ENCODE measurements around the gene SYTL5. TPM values are rescaled to one million over a fixed set of nuclear protein-coding genes. Genes with fewer than 3 reads are reported as not detected.

Gene SYTL5
- total RNA-seq, 1 donor from 2014 or later = 0.46 TPM

- intact Hi-C loops (cut with DNase I) = no loop called here
- DNase-seq (no peak), ATAC-seq (no peak)
- no peak overlapping the region for H3K4me3 ChIP-seq
- TF ChIP-seq, protein P1, sequence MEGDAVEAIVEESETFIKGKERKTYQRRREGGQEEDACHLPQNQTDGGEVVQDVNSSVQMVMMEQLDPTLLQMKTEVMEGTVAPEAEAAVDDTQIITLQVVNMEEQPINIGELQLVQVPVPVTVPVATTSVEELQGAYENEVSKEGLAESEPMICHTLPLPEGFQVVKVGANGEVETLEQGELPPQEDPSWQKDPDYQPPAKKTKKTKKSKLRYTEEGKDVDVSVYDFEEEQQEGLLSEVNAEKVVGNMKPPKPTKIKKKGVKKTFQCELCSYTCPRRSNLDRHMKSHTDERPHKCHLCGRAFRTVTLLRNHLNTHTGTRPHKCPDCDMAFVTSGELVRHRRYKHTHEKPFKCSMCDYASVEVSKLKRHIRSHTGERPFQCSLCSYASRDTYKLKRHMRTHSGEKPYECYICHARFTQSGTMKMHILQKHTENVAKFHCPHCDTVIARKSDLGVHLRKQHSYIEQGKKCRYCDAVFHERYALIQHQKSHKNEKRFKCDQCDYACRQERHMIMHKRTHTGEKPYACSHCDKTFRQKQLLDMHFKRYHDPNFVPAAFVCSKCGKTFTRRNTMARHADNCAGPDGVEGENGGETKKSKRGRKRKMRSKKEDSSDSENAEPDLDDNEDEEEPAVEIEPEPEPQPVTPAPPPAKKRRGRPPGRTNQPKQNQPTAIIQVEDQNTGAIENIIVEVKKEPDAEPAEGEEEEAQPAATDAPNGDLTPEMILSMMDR (IDR thresholded peaks at IDR 0.05) = no peak
- H3K36me3 ChIP-seq = no peaks in the 10 kb centered on the region
- no peaks in the 10 kb centered on the region for H3K4me1 ChIP-seq
- H3K27me3 ChIP-seq = no peaks in the 10 kb centered on the region
- no peaks in the 10 kb centered on the region for H3K9me3 ChIP-seq
- no peak overlapping the region for H3K27ac ChIP-seq
Measured at GRCh38 chrX:37993176-37993575, 13.2 kb upstream of the SYTL5 start.

DNA sequence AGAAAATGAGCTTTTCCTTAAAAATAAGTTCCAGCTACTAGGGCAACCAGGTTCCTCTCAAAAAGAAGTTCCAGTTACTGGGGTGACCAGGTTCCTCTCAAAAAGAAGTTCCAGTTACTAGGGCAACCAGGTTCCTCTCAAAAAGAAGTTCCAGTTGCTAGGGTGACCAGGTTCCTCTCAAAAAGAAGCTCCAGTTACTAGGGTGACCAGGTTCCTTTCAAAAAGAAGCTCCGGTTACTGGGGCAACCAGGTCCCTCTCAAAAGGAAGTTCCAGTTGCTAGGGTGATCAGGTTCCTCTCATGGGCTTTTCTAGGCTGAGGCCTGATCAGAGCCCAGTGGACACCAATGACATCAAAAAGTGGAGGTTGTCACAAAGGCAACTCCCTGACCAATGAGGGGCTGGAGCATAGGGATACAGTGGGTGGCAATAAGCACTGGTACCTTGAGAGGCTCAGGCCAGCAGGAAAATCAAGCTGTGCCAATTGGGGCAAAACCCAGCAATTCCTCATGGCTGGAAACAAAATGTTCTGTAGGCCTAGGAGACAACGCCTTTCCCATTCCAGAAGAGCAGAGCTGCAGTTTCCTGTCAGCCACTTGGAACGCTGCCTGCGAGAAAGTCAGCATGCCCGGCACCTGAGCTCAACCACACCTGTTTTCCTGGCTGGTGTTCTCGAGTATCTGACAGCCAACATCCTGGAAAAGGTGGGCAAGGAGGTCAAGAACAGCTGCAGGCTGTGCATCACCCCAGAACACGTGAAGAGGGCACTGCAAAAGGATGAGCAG is 12.3 kb upstream of the SYTL5 start:
- TF ChIP-seq, protein P1 (IDR thresholded peaks at IDR 0.05) = no peak
- Histone ChIP-seq H3K27ac (no peak overlapping the region), H3K4me1 (no peaks in the 10 kb centered on the region), H3K4me3 (no peak overlapping the region), H3K27me3 (no peaks in the 10 kb centered on the region), H3K36me3 (no peaks in the 10 kb centered on the region), H3K9me3 (no peaks in the 10 kb centered on the region)
- intact Hi-C loops (cut with DNase I) = no loop called here
- peak; percentile 68 for DNase-seq
- ATAC-seq = peak; percentile 59

DNA sequence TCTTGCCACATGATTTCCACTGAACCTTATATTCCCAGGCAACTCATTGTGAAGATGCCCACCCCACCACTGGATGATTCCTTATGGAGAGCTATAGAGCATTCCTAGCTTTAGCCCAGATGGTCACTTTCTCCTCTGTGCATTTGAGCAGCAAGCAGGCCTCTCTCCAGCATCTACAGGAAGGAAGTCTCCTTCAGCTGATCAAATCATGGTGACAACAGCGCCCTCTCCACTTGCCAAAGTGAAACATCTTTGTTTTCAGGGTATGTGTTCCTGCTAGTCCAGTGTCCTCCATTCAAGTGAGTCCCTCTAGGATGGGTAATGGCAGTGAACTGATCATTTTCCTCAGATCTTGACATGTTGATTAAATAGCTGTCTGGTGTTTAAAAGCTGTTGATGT is 10.9 kb upstream of the SYTL5 start:
- no peak overlapping the region for H3K27ac ChIP-seq
- H3K27me3 ChIP-seq = no peaks in the 10 kb centered on the region
- ATAC-seq = no peak
- no peaks in the 10 kb centered on the region for H3K9me3 ChIP-seq
- TF ChIP-seq, protein P1 (IDR thresholded peaks at IDR 0.05) = no peak
- H3K36me3 ChIP-seq = no peaks in the 10 kb centered on the region
- no peaks in the 10 kb centered on the region for H3K4me1 ChIP-seq
- no peak for DNase-seq
- intact Hi-C loops (cut with DNase I) = no loop called here
- no peak overlapping the region for H3K4me3 ChIP-seq

- no peak for DNase-seq
Measured at GRCh38 chrX:37997096-37997495, 9.3 kb upstream of the SYTL5 start.

DNA sequence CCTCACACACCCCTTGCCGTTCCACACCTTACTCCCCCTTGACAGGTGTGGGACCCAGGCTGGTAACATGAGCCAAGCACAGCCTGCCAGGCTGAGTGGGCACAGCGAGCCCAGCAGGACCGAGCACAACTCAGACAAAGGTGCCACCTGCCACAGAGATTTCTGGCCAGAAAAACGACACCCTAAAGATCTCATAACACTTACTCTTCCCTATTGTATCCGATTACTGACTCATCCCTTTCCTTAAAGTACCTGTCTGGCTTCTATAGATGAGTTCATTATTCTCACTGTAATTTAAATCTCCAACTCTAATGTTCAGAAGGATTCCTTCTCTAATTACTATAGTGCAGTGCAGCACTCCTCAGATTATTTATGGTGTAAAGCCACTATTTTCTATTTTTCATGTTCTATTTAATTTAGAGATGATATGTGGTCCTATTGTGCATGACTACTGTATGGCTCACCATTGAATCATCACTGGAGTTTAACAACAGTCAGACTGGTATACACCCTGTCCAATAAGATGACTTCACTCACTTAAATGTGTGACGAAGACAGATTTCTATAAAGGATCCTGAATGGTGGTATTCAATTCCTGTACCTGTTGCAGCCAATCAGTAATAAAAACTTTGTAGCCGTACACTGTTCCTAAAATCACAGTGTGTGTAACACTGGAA is 7.6 kb upstream of the SYTL5 start:
- TF ChIP-seq, protein P1 (IDR thresholded peaks at IDR 0.05) = no peak
- H3K27ac ChIP-seq = no peak overlapping the region
- ATAC-seq = no peak
- intact Hi-C loops (cut with DNase I) = no loop called here
- H3K4me3 ChIP-seq = no peak overlapping the region
- H3K4me1 ChIP-seq = no peaks in the 10 kb centered on the region
- no peaks in the 10 kb centered on the region for H3K36me3 ChIP-seq
- no peaks in the 10 kb centered on the region for H3K27me3 ChIP-seq
- no peaks in the 10 kb centered on the region for H3K9me3 ChIP-seq
- no peak for DNase-seq

More at GRCh38 chrX:37997096-37997495, 9.3 kb upstream of the SYTL5 start:
- no peaks in the 10 kb centered on the region for H3K27me3 ChIP-seq
- no peaks in the 10 kb centered on the region for H3K4me1 ChIP-seq
- no peaks in the 10 kb centered on the region for H3K9me3 ChIP-seq
- no peak for ATAC-seq
- H3K4me3 ChIP-seq = no peak overlapping the region
- TF ChIP-seq, protein P1 (IDR thresholded peaks at IDR 0.05) = no peak
- intact Hi-C loops (cut with DNase I) = no loop called here
- H3K36me3 ChIP-seq = no peaks in the 10 kb centered on the region
- H3K27ac ChIP-seq = no peak overlapping the region

All from upper lobe of right lung (tissue), 1 donor.